DMS 273 (cell line): Measurements from ENCODE around the gene ZMYND8.
A peak's percentile ranks its signal among the peaks of the same experiment; 100 is the strongest.
"Not testable (repeated sequence)": the region's sequence is repeated elsewhere in the genome, so short reads cannot be mapped to it uniquely, and the experiment has no call there.

Experiments
- DNase-seq: peaks from one replicate; lab custom pipeline; 2025; ENCODE audit not compliant: unreplicated experiment; lab: John Stamatoyannopoulos, UW

The ZMYND8 gene

GRCh38 chr20:47271046-47271615 lies 85.4 kb downstream of the ZMYND8 start:
- no peak for DNase-seq

- no peak for DNase-seq
Observed at GRCh38 chr20:47269309-47270165, 87.0 kb downstream of the ZMYND8 start.

- no peak for DNase-seq
Observed at GRCh38 chr20:47267621-47268020, 88.9 kb downstream of the ZMYND8 start.

- no peak for DNase-seq
Observed at GRCh38 chr20:47266847-47267515, 89.5 kb downstream of the ZMYND8 start.

GRCh38 chr20:47265984-47266383 lies 90.5 kb downstream of the ZMYND8 start:
- DNase-seq: no peak

GRCh38 chr20:47265214-47265613 lies 91.3 kb downstream of the ZMYND8 start:
- no peak for DNase-seq

- DNase-seq: not testable (repeated sequence)
Observed at GRCh38 chr20:47264137-47264769, 92.2 kb downstream of the ZMYND8 start.

GRCh38 chr20:47263465-47264084 lies 92.9 kb downstream of the ZMYND8 start:
- DNase-seq: peak; percentile 33

- DNase-seq: no peak
Observed at GRCh38 chr20:47263080-47263464, 93.4 kb downstream of the ZMYND8 start.

- peak; percentile 78 for DNase-seq
Observed at GRCh38 chr20:47262365-47263013, 94.0 kb downstream of the ZMYND8 start.

- no peak for DNase-seq
Observed at GRCh38 chr20:47262008-47262364, 94.5 kb downstream of the ZMYND8 start.

- DNase-seq: not testable (repeated sequence)
Observed at GRCh38 chr20:47261161-47261774, 95.2 kb downstream of the ZMYND8 start.

- not testable (repeated sequence) for DNase-seq
Observed at GRCh38 chr20:47260540-47261126, 95.9 kb downstream of the ZMYND8 start.

- DNase-seq: no peak
Observed at GRCh38 chr20:47258745-47259695, 97.5 kb downstream of the ZMYND8 start.

GRCh38 chr20:47257771-47258170 lies 98.7 kb downstream of the ZMYND8 start:
- DNase-seq: no peak

- DNase-seq: no peak
Observed at GRCh38 chr20:47257256-47257655, 99.2 kb downstream of the ZMYND8 start.

- no peak for DNase-seq
Observed at GRCh38 chr20:47256668-47257236, 99.7 kb downstream of the ZMYND8 start.

GRCh38 chr20:47253872-47254271 lies 102.6 kb downstream of the ZMYND8 start:
- no peak for DNase-seq
